DMS53 (cell line): ENCODE measurements around the gene CLIP4.
"Not testable (repeated sequence)": the region's sequence is repeated elsewhere in the genome, so short reads cannot be mapped to it uniquely, and the experiment has no call there.

Experiments used
- DNase-seq: peaks from one replicate; lab custom pipeline; 2025; lab: John Stamatoyannopoulos, UW

The CLIP4 gene, protein sequence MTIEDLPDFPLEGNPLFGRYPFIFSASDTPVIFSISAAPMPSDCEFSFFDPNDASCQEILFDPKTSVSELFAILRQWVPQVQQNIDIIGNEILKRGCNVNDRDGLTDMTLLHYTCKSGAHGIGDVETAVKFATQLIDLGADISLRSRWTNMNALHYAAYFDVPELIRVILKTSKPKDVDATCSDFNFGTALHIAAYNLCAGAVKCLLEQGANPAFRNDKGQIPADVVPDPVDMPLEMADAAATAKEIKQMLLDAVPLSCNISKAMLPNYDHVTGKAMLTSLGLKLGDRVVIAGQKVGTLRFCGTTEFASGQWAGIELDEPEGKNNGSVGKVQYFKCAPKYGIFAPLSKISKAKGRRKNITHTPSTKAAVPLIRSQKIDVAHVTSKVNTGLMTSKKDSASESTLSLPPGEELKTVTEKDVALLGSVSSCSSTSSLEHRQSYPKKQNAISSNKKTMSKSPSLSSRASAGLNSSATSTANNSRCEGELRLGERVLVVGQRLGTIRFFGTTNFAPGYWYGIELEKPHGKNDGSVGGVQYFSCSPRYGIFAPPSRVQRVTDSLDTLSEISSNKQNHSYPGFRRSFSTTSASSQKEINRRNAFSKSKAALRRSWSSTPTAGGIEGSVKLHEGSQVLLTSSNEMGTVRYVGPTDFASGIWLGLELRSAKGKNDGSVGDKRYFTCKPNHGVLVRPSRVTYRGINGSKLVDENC

DNA sequence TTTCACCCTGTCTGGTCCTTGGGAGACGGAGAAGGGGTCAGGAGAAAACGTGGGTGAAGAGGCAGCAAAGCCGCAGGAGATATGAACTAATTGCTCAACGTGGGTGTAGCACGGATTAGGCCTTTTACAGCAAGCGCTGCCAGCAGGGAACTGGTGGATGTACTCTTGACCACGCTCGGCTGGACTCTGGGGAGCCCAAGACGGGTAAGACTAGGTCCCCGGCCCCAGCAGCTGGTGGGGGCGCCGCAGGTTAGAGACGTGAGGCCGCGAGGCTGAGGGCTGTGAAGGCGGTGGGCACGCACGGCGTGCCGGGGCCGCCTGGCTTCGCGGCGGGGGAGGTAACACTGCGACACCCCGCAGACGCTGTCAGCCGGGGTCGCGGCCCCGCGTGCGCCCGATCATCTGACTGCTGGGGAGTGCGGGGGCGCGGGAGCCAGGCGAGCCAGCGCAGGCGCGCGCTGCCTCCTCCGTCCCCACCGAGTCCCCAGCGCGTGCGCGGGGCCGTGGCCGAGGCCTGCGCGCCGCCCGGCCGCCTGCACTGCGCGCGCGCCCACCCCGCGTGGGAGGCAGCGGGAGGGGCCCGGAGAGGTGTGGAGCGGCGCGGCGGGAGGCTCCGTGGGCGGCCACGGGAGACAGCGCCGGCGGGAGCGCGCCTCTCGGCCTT, at the start of gene CLIP4:
TSS of gene CLIP4 (plus strand) at position 470 of the 664 bp plus-strand sequence. CDS start 5,974 bp downstream, outside the sequence.
- peak; percentile 62 for DNase-seq

DNA sequence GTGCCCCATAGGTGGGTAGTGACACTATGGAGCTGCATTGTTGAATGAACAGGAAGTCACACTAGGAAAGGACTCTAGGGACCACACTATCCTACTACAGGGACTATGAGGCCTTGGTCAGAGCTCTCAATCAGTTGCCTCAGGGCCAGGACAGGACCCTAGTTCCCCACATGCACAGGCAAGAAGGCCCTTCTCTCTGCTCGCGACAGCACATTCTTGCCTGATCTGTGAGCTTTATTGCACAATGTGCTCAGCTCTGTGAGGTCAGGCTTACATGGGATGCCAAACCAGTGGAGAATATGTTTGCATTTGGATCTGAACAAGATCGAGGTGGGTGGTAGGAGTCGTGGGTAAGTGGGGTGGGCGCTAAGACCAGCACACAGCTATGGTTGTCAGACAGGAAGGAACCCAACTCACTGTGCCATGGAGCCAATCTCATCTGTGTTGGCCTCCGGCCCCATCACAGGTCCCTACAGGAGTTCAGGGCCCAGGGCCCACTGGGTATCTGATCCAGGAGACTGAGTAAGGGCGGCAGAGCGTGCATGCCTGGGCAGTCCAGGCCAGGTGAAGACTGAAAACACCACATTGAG, 48.8 kb upstream of the CLIP4 start:
- no peak for DNase-seq

DNA sequence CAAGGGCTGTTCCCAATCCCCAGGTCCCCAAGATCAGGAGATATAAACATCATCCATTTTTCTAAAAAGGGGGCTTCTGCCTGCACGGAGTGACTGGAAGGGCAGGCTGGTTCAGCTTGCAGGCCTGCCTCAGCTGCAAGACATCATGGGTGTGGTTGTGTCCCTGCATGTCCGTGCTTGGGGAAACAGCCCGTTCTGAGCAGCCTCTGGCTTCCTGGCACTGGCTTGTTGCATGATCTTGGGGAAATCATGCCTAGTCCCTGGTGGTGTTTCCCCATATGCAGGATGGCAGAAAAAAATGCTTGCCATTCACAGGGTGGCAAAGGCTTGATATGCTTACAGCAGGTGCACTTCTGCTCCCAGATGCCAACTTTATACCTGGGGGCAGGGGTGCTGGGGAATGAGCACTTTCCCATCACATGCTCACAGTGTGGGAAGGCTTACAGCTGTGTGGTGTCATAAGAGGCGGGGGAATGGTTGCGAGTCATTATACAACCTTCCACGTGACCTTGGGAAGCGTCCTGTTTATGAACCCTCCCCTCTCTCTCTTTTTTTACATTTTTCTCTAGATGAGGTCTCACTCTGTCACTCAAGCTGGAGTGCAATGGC, 48.1 kb upstream of the CLIP4 start:
- DNase-seq, result no peak

DNA sequence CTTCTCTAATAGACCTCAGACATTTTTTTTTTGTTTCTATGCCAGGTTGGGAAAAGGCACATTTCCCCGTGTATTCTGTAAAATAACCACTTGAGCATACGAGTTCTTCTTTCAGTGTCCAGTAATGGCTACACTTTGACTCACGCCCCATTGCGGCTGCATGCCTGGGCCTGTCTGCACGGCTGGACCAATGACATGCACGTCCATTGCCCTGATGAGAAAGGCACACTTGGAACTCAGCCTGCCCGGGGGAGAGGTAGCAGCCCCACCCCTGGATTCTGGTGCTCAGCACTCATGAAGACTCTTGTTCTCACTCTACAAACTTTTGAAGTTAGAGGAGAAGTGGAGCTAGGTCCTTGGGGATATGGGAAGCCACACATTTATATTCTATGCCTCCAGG, 46.7 kb upstream of the CLIP4 start:
- no peak for DNase-seq

DNA sequence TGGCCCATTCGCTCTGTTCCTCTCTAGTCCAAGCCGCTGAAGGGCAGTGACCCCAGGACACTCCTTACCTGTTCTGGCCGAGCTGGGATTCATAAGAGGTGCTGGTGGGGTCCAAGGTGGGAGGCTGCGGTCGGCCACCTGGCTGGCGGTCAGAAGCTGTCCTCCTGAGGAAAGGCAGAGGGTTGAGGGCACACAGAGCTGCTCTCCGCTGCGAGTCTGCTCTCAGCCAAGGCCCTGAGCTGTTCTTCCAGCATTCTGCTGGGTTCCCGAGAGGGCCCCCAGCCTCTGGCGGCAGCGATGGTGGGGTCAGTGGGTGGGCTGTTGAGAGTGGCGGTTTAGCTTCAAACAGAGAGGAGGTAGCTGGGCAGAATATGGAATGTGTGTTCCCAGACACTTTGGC, 44.7 kb upstream of the CLIP4 start:
- no peak for DNase-seq

DNA sequence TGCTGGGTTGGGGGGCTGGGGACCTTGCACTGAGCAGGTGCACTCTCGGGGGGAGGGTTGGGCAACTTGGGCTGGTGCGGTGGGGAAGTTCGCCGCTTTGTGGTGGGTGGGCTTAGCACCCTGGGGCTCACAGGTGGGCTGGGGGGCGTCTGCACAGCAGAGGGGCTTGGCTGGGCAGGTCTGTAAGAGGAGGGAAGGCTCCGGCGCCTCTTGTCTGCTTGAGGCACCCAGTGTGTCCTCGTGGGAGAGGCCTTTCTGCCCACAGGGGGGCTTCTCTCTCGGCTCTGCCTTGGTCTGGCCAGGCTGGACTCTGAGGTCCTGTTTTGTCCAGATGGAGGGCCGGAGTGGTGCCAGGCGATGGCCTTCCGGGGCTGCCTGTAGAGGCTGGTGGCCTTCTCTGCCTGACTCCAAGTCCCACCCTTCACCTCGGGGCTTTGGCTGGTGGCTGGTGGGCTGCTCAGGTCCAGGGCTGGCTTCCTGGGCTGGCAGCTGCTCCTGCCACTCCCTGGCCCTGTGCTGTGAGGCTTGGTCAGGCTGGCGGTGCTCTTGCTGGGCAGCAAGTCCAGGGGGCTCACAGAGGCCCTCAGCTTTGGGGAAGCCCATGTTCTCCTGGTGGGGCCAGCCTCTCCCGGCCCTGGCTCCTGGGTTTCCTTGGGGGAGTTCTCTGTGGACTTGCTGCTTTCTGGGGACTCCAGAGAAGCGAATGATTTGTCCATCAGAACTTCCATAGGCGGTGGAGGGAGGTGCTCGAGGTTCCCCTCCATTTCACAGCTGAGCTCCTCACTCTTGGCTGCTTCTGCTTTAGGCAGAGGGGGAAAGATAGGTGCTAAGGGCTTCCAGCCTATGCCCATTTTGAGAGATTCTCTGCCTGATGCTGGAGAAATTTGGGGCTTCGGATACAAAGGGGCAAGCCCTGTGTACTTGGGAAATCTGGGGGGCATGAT, 43.9 kb upstream of the CLIP4 start:
- no peak for DNase-seq

DNA sequence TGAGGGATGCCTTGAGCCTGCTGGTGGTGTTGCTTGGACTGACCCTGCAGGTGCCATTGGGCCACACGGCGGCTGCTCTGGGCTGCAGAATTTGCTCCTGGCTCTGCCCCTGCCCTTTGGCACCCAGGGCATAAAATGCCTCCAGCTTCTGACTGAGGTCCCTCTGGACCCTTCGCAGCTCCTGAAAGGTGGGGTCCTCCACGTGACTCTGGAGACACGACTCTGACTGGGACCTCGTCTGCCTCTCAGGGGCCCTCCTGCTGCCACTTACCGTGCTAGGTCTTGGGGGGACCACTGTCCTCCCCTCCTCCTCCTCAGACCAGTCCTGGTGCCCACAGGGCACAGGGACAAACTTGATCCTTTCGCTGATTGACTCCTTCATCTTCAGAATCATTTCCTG, 43.0 kb upstream of the CLIP4 start:
- no peak for DNase-seq

DNA sequence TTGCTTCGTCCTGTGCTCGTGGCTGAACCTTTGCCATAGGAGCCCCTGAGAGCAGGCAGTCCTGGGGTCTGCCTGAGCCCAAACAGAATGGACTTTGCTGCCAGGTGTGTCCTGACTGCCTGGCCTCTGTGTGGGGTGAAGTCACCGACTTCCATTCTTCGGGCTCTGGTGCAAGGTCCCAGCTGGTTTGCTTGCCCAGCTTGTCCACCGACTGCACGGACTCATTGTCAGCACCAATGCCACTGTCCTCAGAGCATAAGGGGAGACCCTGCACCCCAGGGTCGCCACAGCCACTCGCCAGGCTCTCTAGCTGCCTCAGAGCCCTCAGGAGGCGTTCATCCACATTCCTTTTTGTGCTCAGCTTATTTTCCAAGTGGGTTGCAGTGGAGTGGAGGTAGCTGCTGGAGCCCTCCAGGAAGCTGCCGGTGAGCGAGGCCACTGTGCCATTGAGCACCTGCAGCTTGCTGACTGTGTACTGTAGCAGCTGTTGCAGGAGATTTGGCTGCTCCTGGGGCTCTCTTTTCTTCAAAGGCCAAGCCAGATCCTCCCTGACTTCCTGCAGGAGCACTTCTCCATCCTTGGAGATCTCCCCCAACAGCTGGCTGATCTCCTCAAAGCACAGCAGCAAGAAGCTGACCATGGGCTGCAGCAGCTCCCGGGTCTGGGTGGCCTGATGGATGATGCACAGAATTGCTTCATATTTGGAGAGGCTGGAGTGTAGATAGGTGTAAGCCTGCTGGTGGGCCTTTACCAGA, 42.1 kb upstream of the CLIP4 start:
- no peak for DNase-seq

DNA sequence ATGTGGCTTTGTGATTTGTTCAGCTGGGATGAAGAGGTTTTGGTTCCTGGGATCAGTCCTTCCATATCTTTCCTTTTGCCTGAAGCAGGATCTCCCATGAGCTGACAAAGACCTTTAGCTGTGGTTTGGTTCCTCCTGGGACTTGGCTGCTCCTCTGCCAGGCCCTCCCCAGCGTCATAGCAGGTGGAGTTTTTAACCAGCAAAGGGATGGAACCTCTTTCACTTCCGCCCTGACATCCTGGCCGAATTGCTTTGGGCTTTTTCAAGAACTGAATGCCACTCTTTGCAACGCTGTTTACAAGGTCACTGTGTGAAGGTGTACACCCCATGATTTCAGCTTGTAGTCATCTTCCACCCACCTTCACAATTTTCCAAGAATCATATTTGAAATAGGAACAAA, 41.3 kb upstream of the CLIP4 start:
- DNase-seq, result no peak

DNA sequence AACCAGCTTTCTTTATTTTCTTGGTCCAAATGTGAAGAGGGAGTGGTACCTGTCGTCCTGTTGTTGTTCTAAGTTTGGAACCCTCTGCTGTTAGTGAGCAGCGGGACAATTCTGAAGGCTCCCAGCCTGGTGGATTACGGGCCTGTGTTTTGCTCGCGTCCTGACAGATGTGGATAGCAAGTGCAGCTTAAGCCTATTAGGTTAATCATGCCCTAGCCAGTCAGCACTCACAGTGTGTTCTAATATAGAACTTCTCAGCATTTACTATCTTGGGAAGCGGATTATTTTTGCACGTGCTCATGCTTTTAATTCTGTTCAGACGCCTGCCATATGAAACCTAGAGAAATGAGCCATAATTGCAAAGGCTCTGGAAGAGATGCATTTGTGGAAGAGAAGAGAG, 40.8 kb upstream of the CLIP4 start, which contains the start of gene PCARE:
TSS of gene PCARE (minus strand) at position 113 of the 400 bp plus-strand sequence. CDS start 262 bp downstream, outside the sequence.
- no peak for DNase-seq

DNA sequence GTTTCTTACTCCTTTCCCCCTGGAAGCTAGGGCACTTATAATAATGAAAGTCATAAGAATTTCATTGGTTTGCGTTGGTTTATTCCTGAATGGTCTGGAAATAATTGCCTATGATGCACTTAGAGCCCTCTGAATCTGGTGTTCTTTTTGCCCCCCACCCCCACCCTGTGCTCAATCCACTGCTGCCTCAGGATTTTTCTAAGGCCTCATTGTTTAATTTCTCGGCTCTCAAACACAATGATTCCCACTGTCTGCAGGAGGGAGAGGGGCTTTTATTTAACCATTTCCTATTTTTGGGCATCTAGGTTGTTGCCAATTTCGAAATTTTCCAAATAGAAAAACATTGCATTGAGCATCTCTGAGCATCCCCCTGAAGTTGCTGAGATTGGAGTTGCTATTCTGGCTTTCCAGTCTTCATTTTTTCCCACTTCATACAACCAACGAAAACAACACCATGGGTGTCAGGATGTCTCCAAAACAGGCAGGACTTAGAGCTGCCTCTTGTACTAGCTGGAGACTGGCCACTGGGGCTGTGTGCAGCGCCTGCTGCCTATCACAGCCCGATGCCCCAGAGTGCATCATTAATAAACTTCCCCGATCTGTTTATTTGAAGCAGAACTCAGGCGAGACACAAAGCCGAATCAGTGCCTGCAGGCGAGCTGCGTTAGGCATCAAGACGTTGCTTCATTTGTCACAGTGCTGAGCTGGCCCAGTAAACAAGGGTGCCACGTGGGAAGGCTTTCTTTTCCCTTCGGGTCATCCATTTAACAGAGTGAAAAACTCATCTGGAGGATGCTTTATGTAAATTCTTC, 39.1 kb upstream of the CLIP4 start:
- no peak for DNase-seq

DNA sequence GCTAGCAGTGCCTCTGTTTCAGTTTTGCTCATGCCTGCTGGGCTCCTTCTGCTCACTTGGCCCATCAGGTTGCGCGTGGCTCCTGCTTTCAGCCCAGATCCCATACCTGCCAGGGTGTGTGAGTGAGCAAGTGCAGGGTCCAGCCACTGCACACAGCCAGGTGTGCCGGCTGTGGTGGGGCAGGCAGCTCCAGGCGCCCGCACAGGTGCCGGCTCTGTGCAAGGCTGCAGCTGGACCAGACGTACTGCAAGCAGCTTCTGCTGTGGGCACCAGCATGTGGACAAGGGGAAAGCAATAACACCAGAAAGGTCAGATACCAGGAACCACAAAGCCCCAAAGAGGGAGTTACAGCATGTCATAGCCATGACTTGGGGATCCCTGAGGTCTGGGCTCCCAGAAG, 35.3 kb upstream of the CLIP4 start:
- no peak for DNase-seq

DNA sequence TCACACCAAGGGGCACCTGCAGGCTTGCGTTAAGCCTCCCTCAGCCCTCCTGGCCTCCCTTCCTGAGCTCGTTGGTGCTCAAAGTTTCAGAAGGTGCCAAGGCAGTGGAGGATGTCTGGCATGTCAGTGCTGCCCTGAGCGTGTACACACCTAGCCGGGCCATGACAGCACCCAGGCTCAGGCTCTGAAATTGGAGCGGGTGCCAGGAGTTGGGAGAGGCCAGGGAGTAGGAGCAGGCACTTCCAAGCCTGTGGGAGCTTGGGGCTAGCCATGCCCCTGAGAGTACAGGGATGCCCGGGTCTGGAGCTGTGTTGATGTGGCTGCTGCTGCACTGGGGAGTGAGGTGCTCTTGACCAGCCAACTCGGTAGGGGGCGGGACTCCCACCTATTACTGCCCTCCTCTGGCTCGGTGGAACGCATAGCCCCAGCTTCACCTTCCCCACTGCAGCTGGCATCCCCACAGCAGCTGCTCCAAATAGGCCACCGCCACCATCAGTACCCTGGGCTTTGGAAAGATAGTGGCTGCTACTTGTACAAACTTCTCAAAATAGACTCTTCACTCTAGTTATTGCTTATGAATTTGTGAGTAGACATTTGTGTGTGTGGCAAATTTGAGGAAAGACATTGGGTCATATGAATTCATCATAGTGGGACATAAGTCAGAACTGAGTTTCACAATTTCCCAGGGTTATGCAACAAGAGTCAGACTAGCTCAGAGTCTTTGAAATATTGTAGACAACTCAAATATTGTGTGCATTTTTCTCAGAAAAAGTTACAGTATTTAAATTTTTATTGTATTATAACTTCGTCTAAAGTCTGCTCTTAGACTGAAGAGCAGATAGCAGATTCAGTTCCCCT, 34.1 kb upstream of the CLIP4 start:
- no peak for DNase-seq

DNA sequence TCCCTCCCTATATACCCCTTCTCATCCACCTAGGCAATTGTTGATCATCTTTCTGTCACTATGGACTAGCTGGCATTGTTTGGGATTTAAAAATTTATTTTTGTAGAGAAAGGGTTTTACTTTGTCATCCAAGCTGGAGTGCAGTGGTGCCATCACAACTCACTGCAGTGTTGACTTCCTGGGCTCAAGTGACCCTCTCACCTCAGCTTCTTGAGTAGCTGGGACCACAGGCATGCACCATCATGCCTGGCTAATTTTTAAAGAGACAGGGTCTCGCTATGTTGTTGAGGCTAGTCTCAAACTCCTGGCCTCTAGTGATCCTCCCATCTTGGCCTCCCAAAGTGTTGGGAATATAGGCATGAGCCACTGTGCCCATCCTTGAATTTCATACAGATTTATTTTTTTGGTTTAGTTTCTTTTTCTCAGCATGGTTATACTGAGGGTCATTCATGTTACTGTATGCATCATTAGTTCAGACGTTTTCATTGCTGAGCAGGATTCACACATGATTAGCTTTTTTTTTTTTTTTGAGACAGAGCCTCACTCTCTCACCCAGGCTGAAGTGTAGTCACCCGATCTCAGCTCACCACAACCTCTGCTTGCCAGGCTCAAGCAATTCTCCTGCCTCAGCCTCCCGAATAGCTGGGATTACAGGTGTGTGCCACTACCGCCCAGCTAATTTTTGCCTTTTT, 32.3 kb upstream of the CLIP4 start:
- DNase-seq, result no peak

DNA sequence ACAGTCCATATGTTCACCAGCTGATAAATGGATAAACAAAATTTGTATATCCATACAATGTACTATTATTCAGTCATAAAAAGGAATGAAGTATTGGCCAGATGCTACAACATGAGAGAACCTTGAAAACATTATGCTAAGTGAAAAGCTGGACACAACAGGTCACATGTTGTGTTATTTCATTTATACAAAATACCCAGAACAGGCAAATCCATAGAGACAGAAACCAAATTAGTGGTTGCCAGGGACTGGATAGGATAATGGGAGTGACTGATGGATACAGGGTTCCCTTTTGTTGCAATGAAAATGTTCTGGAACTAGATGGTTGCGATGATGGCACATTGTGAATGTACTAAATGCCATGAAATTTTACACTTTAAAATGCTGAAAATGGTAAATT, 30.7 kb upstream of the CLIP4 start:
- no peak for DNase-seq

DNA sequence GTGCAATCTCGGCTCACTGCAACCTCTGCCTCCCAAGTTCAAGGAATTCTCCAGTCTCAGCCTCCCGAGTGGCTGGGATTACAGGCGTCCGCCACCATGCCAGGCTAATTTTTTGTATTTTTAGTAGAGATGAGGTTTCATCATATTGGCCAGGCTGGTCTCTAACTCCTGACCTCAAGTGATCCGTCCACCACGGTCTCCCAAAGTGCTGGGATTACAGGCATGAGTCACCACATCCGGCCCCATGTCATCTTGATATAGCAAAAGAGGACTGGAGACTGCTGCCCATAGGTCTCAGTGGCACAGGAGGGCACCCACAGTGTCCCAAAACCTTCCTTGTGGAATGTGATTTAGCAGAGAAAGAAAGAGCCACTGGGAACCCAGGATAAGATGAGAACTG, 24.9 kb upstream of the CLIP4 start:
- not testable (repeated sequence) for DNase-seq

DNA sequence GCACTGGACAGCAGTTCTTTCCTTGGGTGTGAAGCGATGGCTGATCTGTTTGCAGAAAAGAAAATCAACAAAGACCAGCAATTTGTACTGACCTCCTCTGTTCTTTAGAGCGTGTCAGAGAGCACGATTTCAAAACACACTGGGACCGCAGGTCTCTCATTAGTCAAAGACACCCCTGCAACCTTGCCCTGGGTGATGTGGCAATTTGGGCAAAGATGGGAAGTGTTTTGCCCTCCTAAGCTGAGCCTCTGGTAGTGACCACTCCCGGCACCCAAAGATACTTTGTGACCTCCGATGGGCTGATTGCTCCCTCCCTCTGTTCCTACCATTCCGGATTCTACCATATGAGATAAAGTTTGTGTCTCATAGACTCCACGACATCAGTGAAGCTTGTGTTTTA, 18.2 kb upstream of the CLIP4 start:
- DNase-seq, result no peak

DNA sequence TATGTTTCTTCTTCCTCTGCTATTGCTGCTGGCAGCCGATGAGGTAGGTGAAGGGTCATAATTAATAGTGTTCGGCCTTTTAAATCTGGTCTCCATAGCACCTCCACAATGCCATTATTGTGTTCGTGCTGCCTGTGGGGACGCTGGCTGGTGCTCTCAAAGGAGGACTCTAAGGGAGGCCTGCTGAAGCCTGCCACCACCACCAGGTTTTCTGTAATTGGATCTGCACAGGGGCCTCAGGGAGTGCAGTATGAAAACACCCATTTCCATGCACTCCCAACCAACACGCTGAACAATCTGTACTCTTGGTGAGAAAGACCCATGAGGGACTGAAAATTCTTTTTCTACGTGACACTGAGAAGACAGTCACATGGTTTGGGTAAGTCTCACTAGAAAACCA, 17.6 kb upstream of the CLIP4 start:
- no peak for DNase-seq
